SK-N-SH treated with all-trans-retinoic acid at 6 μM for 48 hours (cell line): ENCODE data around the gene UGT1A4.

ENCODE experiments used
- ATAC-seq: fragments of 200-7000 bp; cut with Tn5 transposase; 3 replicates; pipeline ENCODE4 v1.9.1; 2020; ENCODE audit warnings: mild to moderate bottlenecking, moderate library complexity
- BACH2 ChIP-seq: fragments of 250-450 bp; sonication (Bioruptor Pico); IDR thresholded peaks from 2 replicates; pipeline ENCODE4 v1.9.0; 2021; ENCODE audit warnings: mild to moderate bottlenecking, borderline replicate concordance
- CREB5 ChIP-seq: fragments of 250-450 bp; sonication (Bioruptor Pico); IDR thresholded peaks from 2 replicates; pipeline ENCODE4 v1.5.1; 2020; ENCODE audit warnings: low read depth, mild to moderate bottlenecking, moderate library complexity
- ESRRG ChIP-seq: fragments of 250-450 bp; sonication (Bioruptor Pico); IDR thresholded peaks from 2 replicates; pipeline ENCODE4 v1.6.1; 2021; ENCODE audit warnings: mild to moderate bottlenecking
- ISL1 ChIP-seq: fragments of 250-450 bp; sonication (Bioruptor Pico); IDR thresholded peaks from 2 replicates; pipeline ENCODE4 v2.1.2; 2022; ENCODE audit warnings: mild to moderate bottlenecking, moderate library complexity
- POU6F1 ChIP-seq: fragments of 250-450 bp; sonication (Bioruptor Pico); IDR thresholded peaks from 2 replicates; pipeline ENCODE4 v1.8.0; 2021; ENCODE audit warnings: low read depth, mild to moderate bottlenecking, moderate library complexity, borderline replicate concordance
- RARB ChIP-seq: fragments of 250-450 bp; sonication (Bioruptor Pico); IDR thresholded peaks from 2 replicates; pipeline ENCODE4 v1.8.0; 2021; ENCODE audit warnings: mild to moderate bottlenecking, moderate library complexity
- TCF4 ChIP-seq: fragments of 250-450 bp; sonication (Bioruptor Pico); IDR thresholded peaks from 2 replicates; pipeline ENCODE4 v1.8.0; 2021; ENCODE audit warnings: mild to moderate bottlenecking, moderate library complexity, borderline replicate concordance
- ZC3H10 ChIP-seq: fragments of 250-450 bp; sonication (Bioruptor Pico); IDR thresholded peaks from 2 replicates; pipeline ENCODE4 v1.5.1; 2021; ENCODE audit warnings: mild to moderate bottlenecking, moderate library complexity
- ZFP3 ChIP-seq: fragments of 250-450 bp; sonication (Bioruptor Pico); IDR thresholded peaks from 2 replicates; pipeline ENCODE4 v1.5.0; 2020; ENCODE audit warnings: mild to moderate bottlenecking, moderate library complexity
- ZFP30 ChIP-seq: fragments of 450-650 bp; formaldehyde crosslinking; IDR thresholded peaks from 2 replicates; pipeline ENCODE4 v1.5.0; 2022; ENCODE audit warnings: mild to moderate bottlenecking, moderate library complexity
- ZNF70 ChIP-seq: fragments of 450-650 bp; formaldehyde crosslinking; IDR thresholded peaks from 2 replicates; pipeline ENCODE4 v1.5.0; 2020; ENCODE audit warnings: mild to moderate bottlenecking, moderate library complexity
- ZNF8 ChIP-seq: fragments of 450-650 bp; formaldehyde crosslinking; IDR thresholded peaks from 2 replicates; pipeline ENCODE4 v1.5.0; 2020; ENCODE audit warnings: mild to moderate bottlenecking, moderate library complexity
- TF ChIP-seq, protein P1 (sequence below): fragments of 250-450 bp; sonication (Bioruptor Pico); IDR thresholded peaks from 2 replicates; pipeline ENCODE4 v1.5.0; 2020; ENCODE audit warnings: mild to moderate bottlenecking, moderate library complexity
- TF ChIP-seq, protein P2 (sequence below): fragments of 250-450 bp; sonication (Bioruptor Pico); IDR thresholded peaks from 2 replicates; pipeline ENCODE4 v1.8.0; 2020; ENCODE audit warnings: mild to moderate bottlenecking, moderate library complexity, borderline replicate concordance

The UGT1A4 gene

DNA sequence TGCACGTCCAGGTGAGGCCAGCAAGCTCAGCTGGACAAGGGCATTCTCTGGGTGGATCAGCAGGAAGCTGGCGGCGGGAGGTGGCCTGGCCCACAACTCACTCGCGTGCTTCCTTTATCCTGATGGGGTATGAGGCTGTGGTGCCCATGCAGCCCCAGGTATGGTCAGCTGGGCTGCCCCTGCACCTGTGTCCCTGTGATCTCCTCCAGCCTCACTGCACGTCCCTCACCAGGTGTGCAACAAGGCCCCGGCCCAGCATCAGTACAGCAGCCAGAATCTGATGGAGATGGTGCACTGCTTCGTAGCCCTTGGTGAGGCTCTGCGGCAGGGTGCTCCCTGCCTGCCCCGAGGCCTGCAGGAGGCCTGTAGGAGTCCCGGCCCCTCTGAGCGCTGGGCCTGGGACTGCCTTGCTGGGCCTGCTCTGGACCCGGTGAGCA, 77.2 kb downstream of the UGT1A4 start:
- TF ChIP-seq ISL1 (CRISPR knock-in tag) (no peak), ESRRG (CRISPR knock-in tag) (no peak), ZC3H10 (CRISPR knock-in tag) (no peak)
- TF ChIP-seq, protein P1, sequence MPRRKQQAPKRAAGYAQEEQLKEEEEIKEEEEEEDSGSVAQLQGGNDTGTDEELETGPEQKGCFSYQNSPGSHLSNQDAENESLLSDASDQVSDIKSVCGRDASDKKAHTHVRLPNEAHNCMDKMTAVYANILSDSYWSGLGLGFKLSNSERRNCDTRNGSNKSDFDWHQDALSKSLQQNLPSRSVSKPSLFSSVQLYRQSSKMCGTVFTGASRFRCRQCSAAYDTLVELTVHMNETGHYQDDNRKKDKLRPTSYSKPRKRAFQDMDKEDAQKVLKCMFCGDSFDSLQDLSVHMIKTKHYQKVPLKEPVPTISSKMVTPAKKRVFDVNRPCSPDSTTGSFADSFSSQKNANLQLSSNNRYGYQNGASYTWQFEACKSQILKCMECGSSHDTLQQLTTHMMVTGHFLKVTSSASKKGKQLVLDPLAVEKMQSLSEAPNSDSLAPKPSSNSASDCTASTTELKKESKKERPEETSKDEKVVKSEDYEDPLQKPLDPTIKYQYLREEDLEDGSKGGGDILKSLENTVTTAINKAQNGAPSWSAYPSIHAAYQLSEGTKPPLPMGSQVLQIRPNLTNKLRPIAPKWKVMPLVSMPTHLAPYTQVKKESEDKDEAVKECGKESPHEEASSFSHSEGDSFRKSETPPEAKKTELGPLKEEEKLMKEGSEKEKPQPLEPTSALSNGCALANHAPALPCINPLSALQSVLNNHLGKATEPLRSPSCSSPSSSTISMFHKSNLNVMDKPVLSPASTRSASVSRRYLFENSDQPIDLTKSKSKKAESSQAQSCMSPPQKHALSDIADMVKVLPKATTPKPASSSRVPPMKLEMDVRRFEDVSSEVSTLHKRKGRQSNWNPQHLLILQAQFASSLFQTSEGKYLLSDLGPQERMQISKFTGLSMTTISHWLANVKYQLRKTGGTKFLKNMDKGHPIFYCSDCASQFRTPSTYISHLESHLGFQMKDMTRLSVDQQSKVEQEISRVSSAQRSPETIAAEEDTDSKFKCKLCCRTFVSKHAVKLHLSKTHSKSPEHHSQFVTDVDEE = no peak
- ATAC-seq = no peak

DNA sequence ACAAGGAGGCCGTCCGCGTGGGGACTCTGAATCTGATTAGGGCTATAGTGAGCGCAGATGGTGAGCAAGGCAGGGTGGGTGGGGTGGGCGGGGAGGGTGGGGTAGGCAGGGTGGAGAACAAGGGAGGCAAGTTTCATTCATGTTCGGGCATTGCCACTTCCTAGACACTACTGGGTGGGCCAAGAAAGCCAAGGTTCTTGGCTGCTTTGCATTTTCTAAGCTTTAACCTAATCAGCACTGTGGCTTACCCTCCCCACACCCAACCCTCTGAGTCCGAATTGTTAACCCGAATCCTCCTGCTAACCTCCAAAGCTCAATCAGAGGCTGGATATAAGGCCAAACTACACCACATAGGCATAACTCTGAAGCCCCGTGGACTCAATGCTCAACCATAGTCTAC, 77.7 kb downstream of the UGT1A4 start:
- TF ChIP-seq POU6F1 (CRISPR knock-in tag) = no peak
- no peak for TF ChIP-seq BACH2 (CRISPR knock-in tag)
- TF ChIP-seq ZFP30 = no peak
- no peak for ATAC-seq

DNA sequence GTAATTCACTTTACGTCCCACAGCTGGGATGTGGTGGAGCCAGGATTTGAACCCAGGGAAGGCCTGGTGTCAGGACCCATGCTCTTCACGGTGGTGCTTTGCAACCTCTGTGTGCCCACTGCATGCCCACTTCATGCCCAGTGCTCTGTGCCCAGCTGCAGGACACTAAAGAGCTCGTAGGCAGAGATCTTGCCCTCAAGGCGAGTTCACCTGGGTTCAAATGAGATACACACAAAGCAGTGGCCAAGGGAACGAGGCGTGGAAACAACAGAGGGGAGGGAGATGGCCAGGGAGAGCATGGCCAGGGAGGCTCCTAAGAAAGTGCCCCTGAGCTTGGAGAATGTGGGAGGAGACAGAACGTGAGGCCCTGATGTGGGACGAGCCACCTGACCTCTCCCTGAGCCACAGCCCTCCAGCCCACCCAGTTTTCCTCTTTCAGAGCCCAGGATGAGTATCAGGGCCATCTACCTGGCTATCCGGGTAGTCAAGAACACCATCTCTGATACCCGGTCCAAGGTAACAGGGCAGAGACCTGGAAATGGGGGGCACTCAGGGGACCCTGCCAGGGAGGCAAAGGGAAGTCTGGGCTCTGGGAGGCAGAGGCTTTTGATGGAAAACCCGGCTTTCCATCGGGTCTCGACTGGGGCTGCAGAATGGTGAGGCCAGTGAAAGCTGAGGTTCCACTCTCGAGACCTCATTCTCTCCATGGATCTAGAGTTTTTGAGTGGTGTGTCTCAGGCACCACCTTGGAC, 80.0 kb downstream of the UGT1A4 start:
- no peak for ATAC-seq
- TF ChIP-seq, protein P1 = no peak
- no peak for TF ChIP-seq ZNF8
- TF ChIP-seq ZFP3 (CRISPR knock-in tag) = no peak
- no peak for TF ChIP-seq ISL1 (CRISPR knock-in tag)
- no peak for TF ChIP-seq POU6F1 (CRISPR knock-in tag)
- TF ChIP-seq CREB5 = no peak
- no peak for TF ChIP-seq ZC3H10 (CRISPR knock-in tag)
- TF ChIP-seq ESRRG (CRISPR knock-in tag) = no peak
- no peak for TF ChIP-seq ZNF70 (CRISPR knock-in tag)
- TF ChIP-seq, protein P2, sequence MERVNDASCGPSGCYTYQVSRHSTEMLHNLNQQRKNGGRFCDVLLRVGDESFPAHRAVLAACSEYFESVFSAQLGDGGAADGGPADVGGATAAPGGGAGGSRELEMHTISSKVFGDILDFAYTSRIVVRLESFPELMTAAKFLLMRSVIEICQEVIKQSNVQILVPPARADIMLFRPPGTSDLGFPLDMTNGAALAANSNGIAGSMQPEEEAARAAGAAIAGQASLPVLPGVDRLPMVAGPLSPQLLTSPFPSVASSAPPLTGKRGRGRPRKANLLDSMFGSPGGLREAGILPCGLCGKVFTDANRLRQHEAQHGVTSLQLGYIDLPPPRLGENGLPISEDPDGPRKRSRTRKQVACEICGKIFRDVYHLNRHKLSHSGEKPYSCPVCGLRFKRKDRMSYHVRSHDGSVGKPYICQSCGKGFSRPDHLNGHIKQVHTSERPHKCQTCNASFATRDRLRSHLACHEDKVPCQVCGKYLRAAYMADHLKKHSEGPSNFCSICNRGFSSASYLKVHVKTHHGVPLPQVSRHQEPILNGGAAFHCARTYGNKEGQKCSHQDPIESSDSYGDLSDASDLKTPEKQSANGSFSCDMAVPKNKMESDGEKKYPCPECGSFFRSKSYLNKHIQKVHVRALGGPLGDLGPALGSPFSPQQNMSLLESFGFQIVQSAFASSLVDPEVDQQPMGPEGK (CRISPR knock-in tag) = no peak
- no peak for TF ChIP-seq RARB (CRISPR knock-in tag)
- no peak for TF ChIP-seq TCF4
- TF ChIP-seq ZFP30 = no peak
